ENCODE results near the gene TANK. TPM values are rescaled to one million over a fixed set of nuclear protein-coding genes. Genes with fewer than 3 reads are reported as not detected.

Gene TANK
- total and polyA plus RNA-seq, 2 donors (not counting 3 experiments of a cell fraction or from before 2014, with no cell fraction given) = 33.3 to 83.2 TPM

GRCh38 chr2:161238560-161239325, 78.5 kb downstream of the TANK start:
- Histone ChIP-seq H3K27ac (ENCODE audit: insufficient read depth, low read depth, low read length) (no peak overlapping the region), H3K79me2 (ENCODE audit: control insufficient read depth, insufficient read depth, low read length) (no peaks in the 10 kb centered on the region), H3K9ac (replicated peaks; ENCODE audit: extremely low read depth, insufficient read depth, low read length) (peak overlapping the region; percentile 52), H3K4me3 (replicated peaks in 1 of 3; ENCODE audit: insufficient read depth in 1 of 3, low read depth in 1 of 3, low read length in 3 of 3) (peak overlapping the region; percentile 20 to 59 (median 49)), H3K4me2 (ENCODE audit: insufficient read depth, low read length) (peak overlapping the region; percentile 85), H2AFZ (ENCODE audit: low read depth, low read length) (peak overlapping the region; percentile 87), H3K27me3 (ENCODE audit: control insufficient read depth in 2 of 2, insufficient read depth in 2 of 2, low read length in 2 of 2) (no peaks in the 10 kb centered on the region), H3K4me1 (ENCODE audit: control insufficient read depth, extremely low read depth, insufficient read depth, low read length) (peaks cover 12% of the 10 kb centered on the region), H3K9me1 (replicated peaks; ENCODE audit: control insufficient read depth, extremely low read depth, insufficient read depth, low read length) (no peaks in the 10 kb centered on the region), H3K36me3 (ENCODE audit: control insufficient read depth in 2 of 2, extremely low read depth in 1 of 2, insufficient read depth in 2 of 2, low read length in 2 of 2) (no peaks in the 10 kb centered on the region), H4K20me1 (replicated peaks; ENCODE audit: control insufficient read depth, extremely low read depth, insufficient read depth, low read length) (no peaks in the 10 kb centered on the region), H3K9me3 (replicated peaks; ENCODE audit: control insufficient read depth, insufficient read depth, low read length) (no peaks in the 10 kb centered on the region)
- POLR2A ChIA-PET = interaction anchor here (0.6 kb wide), 1 partner anchor 141 kb away, joined by 3 read pairs; no protein-coding TSS in a partner anchor
- CTCF ChIA-PET = interaction anchor here (1.1 to 1.6 kb wide), 2 partner anchors 12 to 13 kb away, joined by 4 to 9 read pairs; no protein-coding TSS in a partner anchor
- TF ChIP-seq POLR2A (IDR thresholded peaks at IDR 0.05; ENCODE audit: low read depth, low read length) = no peak
- TF ChIP-seq CTCF (IDR thresholded peaks at IDR 0.05; ENCODE audit: extremely low read depth in 1 of 2, insufficient read depth in 1 of 2, low read depth in 1 of 2, low read length in 2 of 2) = no peak
- TF ChIP-seq GATA2 (IDR thresholded peaks at IDR 0.05; ENCODE audit: insufficient read depth, insufficient read length, low read depth, low read length) = no peak
- TF ChIP-seq EZH2 (IDR thresholded peaks at IDR 0.05; ENCODE audit: borderline replicate concordance, low read depth, low read length, severe bottlenecking) = no peak
- no peak for TF ChIP-seq MYC (IDR thresholded peaks at IDR 0.05; ENCODE audit: low read depth, low read length)
- TF ChIP-seq JUN (IDR thresholded peaks at IDR 0.05; ENCODE audit: borderline replicate concordance, insufficient read depth, insufficient read length, low read depth) = no peak
- TF ChIP-seq MAX (IDR thresholded peaks at IDR 0.05; ENCODE audit: insufficient read depth, insufficient read length) = peak; percentile 2
- no peak for TF ChIP-seq FOS (IDR thresholded peaks at IDR 0.05; ENCODE audit: borderline replicate concordance, insufficient read depth, low read length)
- TF ChIP-seq POLR2AphosphoS5 (IDR thresholded peaks at IDR 0.05; ENCODE audit: insufficient read depth, low read depth, low read length) = peak; percentile 55
- intact Hi-C loops (cut with micrococcal nuclease) = loop anchor here (1.0 kb wide), 1 partner anchor 35 kb away; no protein-coding TSS in a partner anchor
- dilution Hi-C loops (cut with MboI; ENCODE audit: extremely low pct_ligation_motif_present, low sequenced_read_pairs) = no loop called here
- peak; percentile 80 for FAIRE-seq
- DNase-seq (ENCODE audit: low read depth, low spot score) = peak; percentile 68
- BruUV-seq (replicated peaks) = no TSS peak
